ENCODE data around the gene STPG4.

DNA sequence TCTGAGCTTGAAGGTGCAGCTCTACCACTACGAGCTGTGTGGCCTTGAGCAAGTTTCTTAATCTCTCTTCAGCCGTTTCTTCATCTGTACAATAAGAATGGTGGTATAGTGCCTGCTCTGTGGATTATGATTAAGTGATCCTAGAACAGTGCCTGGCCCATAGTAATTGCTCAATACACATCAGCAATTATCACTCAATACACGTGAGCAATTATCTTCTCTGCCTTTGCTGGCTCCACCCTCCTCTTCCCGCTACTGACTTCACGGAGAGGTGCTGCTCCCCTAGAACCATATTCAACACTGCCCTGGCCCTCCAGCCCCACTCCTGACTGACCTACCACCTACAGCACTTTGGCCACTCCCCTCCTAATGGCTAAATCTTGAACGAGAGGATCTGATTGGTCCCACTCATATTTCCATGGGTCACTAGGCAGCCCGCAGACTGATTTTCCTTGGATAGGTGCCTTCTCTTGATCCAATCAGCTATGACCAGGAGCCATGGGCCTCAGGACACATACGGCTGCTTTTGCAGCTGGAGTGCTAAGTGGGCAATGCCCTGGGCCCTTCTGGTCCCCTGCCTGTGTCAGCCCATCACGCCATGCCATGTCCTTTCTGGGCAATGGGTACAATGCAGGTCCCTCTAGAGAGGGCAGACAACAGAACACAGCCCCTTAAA lies 77.5 kb downstream of the STPG4 start:
- TF ChIP-seq, protein P1, sequence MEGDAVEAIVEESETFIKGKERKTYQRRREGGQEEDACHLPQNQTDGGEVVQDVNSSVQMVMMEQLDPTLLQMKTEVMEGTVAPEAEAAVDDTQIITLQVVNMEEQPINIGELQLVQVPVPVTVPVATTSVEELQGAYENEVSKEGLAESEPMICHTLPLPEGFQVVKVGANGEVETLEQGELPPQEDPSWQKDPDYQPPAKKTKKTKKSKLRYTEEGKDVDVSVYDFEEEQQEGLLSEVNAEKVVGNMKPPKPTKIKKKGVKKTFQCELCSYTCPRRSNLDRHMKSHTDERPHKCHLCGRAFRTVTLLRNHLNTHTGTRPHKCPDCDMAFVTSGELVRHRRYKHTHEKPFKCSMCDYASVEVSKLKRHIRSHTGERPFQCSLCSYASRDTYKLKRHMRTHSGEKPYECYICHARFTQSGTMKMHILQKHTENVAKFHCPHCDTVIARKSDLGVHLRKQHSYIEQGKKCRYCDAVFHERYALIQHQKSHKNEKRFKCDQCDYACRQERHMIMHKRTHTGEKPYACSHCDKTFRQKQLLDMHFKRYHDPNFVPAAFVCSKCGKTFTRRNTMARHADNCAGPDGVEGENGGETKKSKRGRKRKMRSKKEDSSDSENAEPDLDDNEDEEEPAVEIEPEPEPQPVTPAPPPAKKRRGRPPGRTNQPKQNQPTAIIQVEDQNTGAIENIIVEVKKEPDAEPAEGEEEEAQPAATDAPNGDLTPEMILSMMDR (IDR thresholded peaks at IDR 0.05) = no peak
- TF ChIP-seq POLR2A (IDR thresholded peaks at IDR 0.05) (no peak), POLR2AphosphoS5 (IDR thresholded peaks at IDR 0.05) (no peak)

Data from prostate gland (tissue), 2 donors.